Choroid plexus epithelial cell (primary cell): ENCODE data around the gene PTPN14.
A peak's percentile ranks its signal among the peaks of the same experiment; 100 is the strongest.

Experiments used
- DNase-seq: peaks from one replicate; pipeline ENCODE4 v3.0.0-alpha.2; 2010; ENCODE audit warnings: low read depth
- H3K4me3 ChIP-seq: 2 replicates; pipeline ENCODE4 v1.5.1; 2011; ENCODE audit warnings: low read depth, mild to moderate bottlenecking, control low read depth, low read length, moderate library complexity
- CTCF ChIP-seq: conservative IDR thresholded peaks from 2 replicates; pipeline ENCODE4 v1.5.1; 2011; ENCODE audit warnings: low read depth, mild to moderate bottlenecking, control low read depth, inconsistent platforms, low read length, moderate library complexity

The PTPN14 gene

GRCh38 chr1:214422137-214422671 lies 129.2 kb downstream of the PTPN14 start:
- no peak for TF ChIP-seq CTCF
- no peak overlapping the region for H3K4me3 ChIP-seq
- DNase-seq: peak; percentile 81

GRCh38 chr1:214420833-214421232 lies 130.6 kb downstream of the PTPN14 start:
- no peak for TF ChIP-seq CTCF
- no peak for DNase-seq

DNA sequence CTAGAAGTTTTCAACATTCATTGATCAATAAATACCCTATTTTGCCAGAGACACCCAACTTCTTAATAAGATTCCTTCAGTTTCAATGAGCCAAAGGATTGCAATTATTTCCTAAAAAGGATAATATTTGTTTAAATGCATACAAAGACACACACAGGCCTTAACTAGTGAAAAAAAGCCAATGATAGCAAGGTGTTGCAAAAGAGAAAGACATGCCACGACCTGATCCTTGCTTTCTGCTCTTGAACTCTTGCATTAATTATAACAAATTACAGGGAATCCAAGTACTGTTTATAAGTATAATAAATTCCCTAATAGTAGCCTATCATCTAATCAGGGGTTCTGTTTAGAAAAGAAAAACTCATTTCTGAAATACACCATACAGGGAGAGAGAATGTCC lies 131.1 kb downstream of the PTPN14 start:
- H3K4me3 ChIP-seq: no peak overlapping the region
- no peak for DNase-seq
- no peak for TF ChIP-seq CTCF

More at GRCh38 chr1:214420833-214421232, 130.6 kb downstream of the PTPN14 start:
- no peak overlapping the region for H3K4me3 ChIP-seq

GRCh38 chr1:214419650-214420049 lies 131.8 kb downstream of the PTPN14 start:
- no peak overlapping the region for H3K4me3 ChIP-seq
- no peak for TF ChIP-seq CTCF
- DNase-seq: no peak

GRCh38 chr1:214418391-214418790 lies 133.0 kb downstream of the PTPN14 start:
- H3K4me3 ChIP-seq: no peak overlapping the region
- DNase-seq: no peak
- TF ChIP-seq CTCF: no peak

DNA sequence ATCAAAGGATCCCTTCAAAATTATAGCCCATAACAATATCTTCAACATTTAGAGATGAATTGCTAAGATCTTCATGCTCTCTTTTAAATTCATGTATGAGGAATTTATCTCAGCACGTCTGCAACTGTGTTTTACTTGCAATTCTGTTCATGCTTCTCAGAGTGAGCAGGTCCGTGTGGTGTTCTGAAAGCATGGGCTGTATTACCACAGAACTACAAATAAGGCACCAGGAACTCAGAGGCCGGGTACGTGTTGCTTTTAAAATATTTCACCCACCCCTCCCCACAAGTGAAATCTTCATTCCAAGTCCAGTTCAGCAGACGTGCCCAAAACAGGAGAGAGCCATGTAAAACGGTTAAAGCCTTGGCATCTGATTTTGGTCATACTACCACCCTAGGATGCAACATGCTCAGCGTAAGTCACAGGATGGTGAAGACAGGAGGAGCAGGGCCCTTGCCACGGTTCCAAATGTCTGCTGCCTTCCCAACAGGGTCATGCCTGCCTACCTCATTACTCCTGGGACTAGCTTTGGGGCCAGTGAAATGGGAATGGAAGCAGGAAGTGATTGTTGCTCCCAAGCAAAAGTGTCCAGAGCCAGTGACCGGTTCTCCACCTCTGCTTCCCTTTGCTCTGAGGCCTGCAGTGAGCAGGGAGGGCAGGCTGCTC lies 133.7 kb downstream of the PTPN14 start:
- DNase-seq: no peak
- H3K4me3 ChIP-seq: no peak overlapping the region
- TF ChIP-seq CTCF: no peak

DNA sequence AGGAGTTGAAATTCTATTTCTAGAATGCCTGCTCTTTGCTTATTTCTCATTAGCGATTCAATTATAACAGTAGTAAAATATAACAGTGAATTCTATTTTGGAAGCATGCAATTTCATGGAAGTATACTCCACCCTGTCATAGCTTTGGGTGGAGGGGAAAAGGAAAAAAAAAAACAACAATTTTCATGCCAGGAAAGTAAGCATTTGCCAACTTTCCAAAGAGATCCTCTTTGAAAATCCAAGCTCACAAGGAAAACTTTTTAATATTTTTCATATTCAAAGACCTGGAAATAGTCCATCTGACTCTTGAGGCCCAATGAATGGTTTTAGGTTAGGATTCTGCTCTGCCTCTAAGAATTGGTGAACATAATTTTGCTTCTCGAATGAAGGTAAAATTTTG lies 134.5 kb downstream of the PTPN14 start:
- no peak for TF ChIP-seq CTCF
- H3K4me3 ChIP-seq: no peak overlapping the region
- no peak for DNase-seq
